ENCODE results near the gene FN1.
"Not testable (repeated sequence)": the region's sequence is repeated elsewhere in the genome, so short reads cannot be mapped to it uniquely, and the experiment has no call there.

The FN1 gene

DNA sequence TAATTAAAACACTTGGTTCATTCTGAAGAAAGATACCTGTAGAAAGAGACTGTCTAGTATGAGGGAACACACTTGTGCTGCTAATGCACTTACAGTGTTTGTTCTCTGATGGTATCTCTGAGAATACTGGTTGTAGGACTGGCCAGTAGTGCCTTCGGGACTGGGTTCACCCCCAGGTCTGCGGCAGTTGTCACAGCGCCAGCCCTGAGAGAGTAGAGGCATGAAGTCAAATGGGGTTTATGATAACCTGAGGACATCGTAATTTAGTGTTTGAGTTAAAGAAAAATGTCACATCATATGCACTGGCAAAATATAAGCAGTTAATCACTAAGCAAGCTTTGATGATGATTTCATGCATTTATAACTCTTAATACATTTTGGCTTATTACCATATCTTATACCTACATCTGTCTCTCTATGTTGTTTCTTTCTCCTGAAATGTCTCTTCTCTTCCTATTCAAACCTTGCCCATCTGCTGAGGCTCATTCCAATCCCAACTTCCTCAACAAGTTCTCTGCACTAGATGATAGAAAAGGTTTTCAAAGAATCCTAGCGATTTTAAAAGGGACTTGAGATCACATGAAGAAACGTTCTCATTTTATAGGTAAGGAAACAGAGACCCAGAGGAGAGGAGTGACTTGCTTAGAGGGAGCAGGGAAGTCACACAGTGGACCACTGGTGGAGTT is 73.8 kb downstream of the FN1 start:
- no peak overlapping the region for H3K4me2 ChIP-seq
- no peaks in the 10 kb centered on the region for H4K20me1 ChIP-seq (ENCODE audit: insufficient read depth)
- no peaks in the 10 kb centered on the region for H3K27me3 ChIP-seq (ENCODE audit: insufficient read depth, low read depth)
- H3K79me2 ChIP-seq (ENCODE audit: insufficient read depth, low read depth) = no peaks in the 10 kb centered on the region
- no peaks in the 10 kb centered on the region for H3K36me3 ChIP-seq (ENCODE audit: insufficient read depth)
- H3K27ac ChIP-seq = no peak overlapping the region
- H2AFZ ChIP-seq (ENCODE audit: low read depth) = no peak overlapping the region
- TF ChIP-seq, protein P1, sequence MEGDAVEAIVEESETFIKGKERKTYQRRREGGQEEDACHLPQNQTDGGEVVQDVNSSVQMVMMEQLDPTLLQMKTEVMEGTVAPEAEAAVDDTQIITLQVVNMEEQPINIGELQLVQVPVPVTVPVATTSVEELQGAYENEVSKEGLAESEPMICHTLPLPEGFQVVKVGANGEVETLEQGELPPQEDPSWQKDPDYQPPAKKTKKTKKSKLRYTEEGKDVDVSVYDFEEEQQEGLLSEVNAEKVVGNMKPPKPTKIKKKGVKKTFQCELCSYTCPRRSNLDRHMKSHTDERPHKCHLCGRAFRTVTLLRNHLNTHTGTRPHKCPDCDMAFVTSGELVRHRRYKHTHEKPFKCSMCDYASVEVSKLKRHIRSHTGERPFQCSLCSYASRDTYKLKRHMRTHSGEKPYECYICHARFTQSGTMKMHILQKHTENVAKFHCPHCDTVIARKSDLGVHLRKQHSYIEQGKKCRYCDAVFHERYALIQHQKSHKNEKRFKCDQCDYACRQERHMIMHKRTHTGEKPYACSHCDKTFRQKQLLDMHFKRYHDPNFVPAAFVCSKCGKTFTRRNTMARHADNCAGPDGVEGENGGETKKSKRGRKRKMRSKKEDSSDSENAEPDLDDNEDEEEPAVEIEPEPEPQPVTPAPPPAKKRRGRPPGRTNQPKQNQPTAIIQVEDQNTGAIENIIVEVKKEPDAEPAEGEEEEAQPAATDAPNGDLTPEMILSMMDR (conservative IDR thresholded peaks at IDR 0.05; ENCODE audit: low read depth, low read length) = no peak
- H3K4me1 ChIP-seq (ENCODE audit: low read depth, poor library complexity, severe bottlenecking) = no peaks in the 10 kb centered on the region
- no peak overlapping the region for H3K4me3 ChIP-seq (IDR thresholded peaks at IDR 0.05; ENCODE audit: insufficient read depth, low read depth, low read length)
- no peak overlapping the region for H3K9ac ChIP-seq

DNA sequence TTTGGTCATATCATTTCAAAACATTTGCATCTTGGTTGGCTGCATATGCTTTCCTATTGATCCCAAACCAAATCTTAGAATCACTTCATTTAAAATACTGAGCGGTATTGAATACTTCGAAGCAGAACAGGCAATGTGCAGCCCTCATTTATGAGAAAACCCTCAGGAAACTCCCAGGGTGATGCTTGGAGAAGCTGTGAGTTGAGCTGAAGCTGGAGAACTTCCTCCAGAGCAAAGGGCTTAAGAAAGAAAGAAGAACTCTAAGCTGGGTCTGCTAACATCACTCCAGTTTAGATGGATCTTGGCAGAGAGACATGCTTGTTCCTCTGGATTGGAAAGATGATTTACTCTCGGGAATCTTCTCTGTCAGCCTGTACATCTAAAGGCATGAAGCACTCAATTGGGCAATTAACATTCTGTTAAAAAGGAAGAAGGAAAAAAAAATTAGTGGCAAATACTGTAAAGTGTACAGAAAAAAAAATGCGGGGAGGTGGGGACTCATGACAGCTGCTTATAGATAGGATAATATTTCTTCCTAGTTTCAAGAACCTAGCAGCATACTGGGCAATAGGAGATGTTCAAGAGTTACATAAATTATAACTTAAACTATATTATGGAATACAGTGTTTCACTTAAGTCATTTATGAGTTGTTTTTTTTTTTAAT is 74.5 kb downstream of the FN1 start:
- H3K4me2 ChIP-seq = no peak overlapping the region
- H3K36me3 ChIP-seq (ENCODE audit: insufficient read depth) = no peaks in the 10 kb centered on the region
- H3K27me3 ChIP-seq (ENCODE audit: insufficient read depth, low read depth) = no peaks in the 10 kb centered on the region
- no peaks in the 10 kb centered on the region for H3K4me1 ChIP-seq (ENCODE audit: low read depth, poor library complexity, severe bottlenecking)
- TF ChIP-seq, protein P1 (conservative IDR thresholded peaks at IDR 0.05; ENCODE audit: low read depth, low read length) = no peak
- H3K4me3 ChIP-seq (IDR thresholded peaks at IDR 0.05; ENCODE audit: insufficient read depth, low read depth, low read length) = no peak overlapping the region
- no peak overlapping the region for H3K27ac ChIP-seq
- H4K20me1 ChIP-seq (ENCODE audit: insufficient read depth) = no peaks in the 10 kb centered on the region
- H2AFZ ChIP-seq (ENCODE audit: low read depth) = no peak overlapping the region
- H3K9ac ChIP-seq = no peak overlapping the region
- H3K79me2 ChIP-seq (ENCODE audit: insufficient read depth, low read depth) = no peaks in the 10 kb centered on the region

DNA sequence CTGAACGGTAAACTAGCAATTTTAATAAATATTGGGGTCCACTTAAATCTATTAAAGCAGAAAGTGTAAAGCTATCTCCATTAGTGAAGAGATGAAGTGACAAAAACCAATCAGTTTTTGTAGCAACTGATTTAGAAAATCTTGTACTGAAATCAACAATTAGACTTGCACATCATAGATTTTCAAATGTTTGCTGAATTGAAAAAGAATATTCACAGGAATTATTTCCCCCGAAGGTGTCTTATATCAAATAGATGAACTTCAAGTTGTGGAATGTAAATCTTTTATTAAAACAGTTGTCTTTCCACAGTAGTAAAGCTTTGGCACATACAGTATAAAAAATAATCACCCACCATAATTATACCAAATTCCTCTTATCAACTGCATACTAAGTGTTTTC is 75.3 kb downstream of the FN1 start:
- Histone ChIP-seq H3K4me2 (no peak overlapping the region), H3K79me2 (ENCODE audit: insufficient read depth, low read depth) (no peaks in the 10 kb centered on the region)

DNA sequence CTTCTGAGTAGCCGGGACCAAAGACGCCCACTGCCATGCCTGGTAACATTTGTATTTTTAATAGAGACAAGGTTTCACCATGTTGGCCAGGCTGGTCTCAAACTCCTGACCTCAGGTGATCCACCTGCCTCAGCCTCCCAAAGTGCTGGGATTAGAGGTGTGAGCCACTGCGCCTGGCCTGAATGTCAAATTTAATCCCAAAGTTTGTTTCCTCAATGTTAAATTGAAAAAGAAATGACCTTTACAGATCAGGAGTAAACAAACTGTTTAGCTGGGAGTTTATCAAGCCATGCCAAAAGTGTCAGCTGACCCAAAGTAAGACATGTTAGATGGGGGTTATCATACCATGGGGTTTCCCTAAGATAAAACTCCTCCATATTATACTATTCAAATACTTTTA is 75.8 kb downstream of the FN1 start:
- H3K9ac ChIP-seq; H4K20me1 ChIP-seq (ENCODE audit: insufficient read depth); H3K4me1 ChIP-seq (ENCODE audit: low read depth, poor library complexity, severe bottlenecking); H3K4me2 ChIP-seq; H2AFZ ChIP-seq (ENCODE audit: low read depth); H3K36me3 ChIP-seq (ENCODE audit: insufficient read depth); H3K4me3 ChIP-seq (IDR thresholded peaks at IDR 0.05; ENCODE audit: insufficient read depth, low read depth, low read length); H3K27me3 ChIP-seq (ENCODE audit: insufficient read depth, low read depth); H3K27ac ChIP-seq; H3K79me2 ChIP-seq (ENCODE audit: insufficient read depth, low read depth): not testable (repeated sequence)

More for the DNA sequence above, 75.3 kb downstream of the FN1 start:
- no peaks in the 10 kb centered on the region for H4K20me1 ChIP-seq (ENCODE audit: insufficient read depth)
- no peaks in the 10 kb centered on the region for H3K4me1 ChIP-seq (ENCODE audit: low read depth, poor library complexity, severe bottlenecking)
- no peak overlapping the region for H3K4me3 ChIP-seq (IDR thresholded peaks at IDR 0.05; ENCODE audit: insufficient read depth, low read depth, low read length)
- no peak overlapping the region for H3K9ac ChIP-seq
- no peak overlapping the region for H3K27ac ChIP-seq
- H3K27me3 ChIP-seq (ENCODE audit: insufficient read depth, low read depth) = no peaks in the 10 kb centered on the region
- H3K36me3 ChIP-seq (ENCODE audit: insufficient read depth) = no peaks in the 10 kb centered on the region
- TF ChIP-seq, protein P1 (conservative IDR thresholded peaks at IDR 0.05; ENCODE audit: low read depth, low read length) = no peak
- no peak overlapping the region for H2AFZ ChIP-seq (ENCODE audit: low read depth)

DNA sequence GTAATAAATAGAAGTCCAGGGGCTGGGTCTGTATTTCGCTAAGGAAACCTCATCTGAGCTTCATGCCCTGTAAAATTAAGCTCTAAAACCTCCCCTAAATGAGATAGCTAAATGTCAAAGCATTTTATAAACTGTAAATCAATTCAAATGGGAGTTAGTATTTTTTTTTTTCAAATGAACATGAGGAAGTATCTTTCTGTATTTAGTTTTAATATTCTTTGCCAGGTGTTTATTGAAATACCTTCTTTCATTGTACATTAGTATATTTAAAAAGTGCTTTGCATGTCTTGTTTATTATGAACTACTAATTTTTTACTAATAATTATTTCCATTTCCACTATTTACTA is 76.3 kb downstream of the FN1 start:
- H4K20me1 ChIP-seq (ENCODE audit: insufficient read depth) = no peaks in the 10 kb centered on the region
- H3K4me3 ChIP-seq (IDR thresholded peaks at IDR 0.05; ENCODE audit: insufficient read depth, low read depth, low read length) = no peak overlapping the region
- H3K9ac ChIP-seq = no peak overlapping the region
- H2AFZ ChIP-seq (ENCODE audit: low read depth) = no peak overlapping the region
- H3K36me3 ChIP-seq (ENCODE audit: insufficient read depth) = no peaks in the 10 kb centered on the region
- H3K4me1 ChIP-seq (ENCODE audit: low read depth, poor library complexity, severe bottlenecking) = no peaks in the 10 kb centered on the region
- H3K27me3 ChIP-seq (ENCODE audit: insufficient read depth, low read depth) = no peaks in the 10 kb centered on the region
- no peak overlapping the region for H3K4me2 ChIP-seq
- H3K79me2 ChIP-seq (ENCODE audit: insufficient read depth, low read depth) = no peaks in the 10 kb centered on the region
- TF ChIP-seq, protein P1 (conservative IDR thresholded peaks at IDR 0.05; ENCODE audit: low read depth, low read length) = no peak
- H3K27ac ChIP-seq = no peak overlapping the region
